Erythroblast (primary cell): Measurements from ENCODE around the gene MAP6.

Source experiments
- GATA1 ChIP-seq: IDR thresholded peaks from 2 replicates; pipeline ENCODE4 v1.6.1; 2011; ENCODE audit warnings: low read depth, mild to moderate bottlenecking, control low read depth, low read length, moderate library complexity
- POLR2A ChIP-seq: IDR thresholded peaks from 2 replicates; pipeline ENCODE4 v1.6.1; 2011; ENCODE audit warnings: mild to moderate bottlenecking, low read length

GRCh38 chr11:75664389-75664788 is 4.4 kb downstream of the MAP6 start:
- TF ChIP-seq POLR2A (no peak), GATA1 (no peak)
